C4-2B (cell line): Measurements from ENCODE around the gene LRRC18.

Source experiments
- H3K27ac ChIP-seq: fragments of 450-650 bp; 2 replicates; pipeline ENCODE4 v1.5.1; 2017
- CTCF ChIP-seq: fragments of 450-650 bp; conservative IDR thresholded peaks from 2 replicates; pipeline ENCODE4 v1.5.1; 2017; ENCODE audit warnings: mild to moderate bottlenecking
- ZFX ChIP-seq: fragments of 450-650 bp; IDR thresholded peaks from 2 replicates; pipeline ENCODE4 v1.6.1; 2017

LRRC18 gene

GRCh38 chr10:48907730-48908129 lies 31.9 kb downstream of the LRRC18 start:
- H3K27ac ChIP-seq, result no peak overlapping the region
- no peak for TF ChIP-seq CTCF
- TF ChIP-seq ZFX, result no peak

GRCh38 chr10:48906841-48907240 lies 32.8 kb downstream of the LRRC18 start:
- no peak overlapping the region for H3K27ac ChIP-seq

GRCh38 chr10:48905311-48905710 lies 34.3 kb downstream of the LRRC18 start:
- no peak overlapping the region for H3K27ac ChIP-seq
- TF ChIP-seq CTCF (no peak), ZFX (no peak)

More at GRCh38 chr10:48906841-48907240, 32.8 kb downstream of the LRRC18 start:
- TF ChIP-seq CTCF (no peak), ZFX (no peak)

- no peak for TF ChIP-seq CTCF
- no peak overlapping the region for H3K27ac ChIP-seq
These were observed 34.8 kb downstream of the LRRC18 start for GRCh38 chr10:48904861-48905260.

- TF ChIP-seq CTCF (no peak), ZFX (no peak)
- no peak overlapping the region for H3K27ac ChIP-seq
These were observed 36.5 kb downstream of the LRRC18 start for GRCh38 chr10:48903151-48903550.

GRCh38 chr10:48902096-48902495 lies 37.5 kb downstream of the LRRC18 start:
- TF ChIP-seq ZFX (no peak), CTCF (no peak)
- no peak overlapping the region for H3K27ac ChIP-seq

GRCh38 chr10:48901319-48901718 lies 38.3 kb downstream of the LRRC18 start:
- no peak for TF ChIP-seq CTCF
- TF ChIP-seq ZFX, result no peak
- no peak overlapping the region for H3K27ac ChIP-seq
